ENCODE data around the gene ANKRD50. TPM values are rescaled to one million over a fixed set of nuclear protein-coding genes. Genes with fewer than 3 reads are reported as not detected.

Gene ANKRD50
- total RNA-seq, 1 donor from 2014 or later, result 31.4 TPM

DNA sequence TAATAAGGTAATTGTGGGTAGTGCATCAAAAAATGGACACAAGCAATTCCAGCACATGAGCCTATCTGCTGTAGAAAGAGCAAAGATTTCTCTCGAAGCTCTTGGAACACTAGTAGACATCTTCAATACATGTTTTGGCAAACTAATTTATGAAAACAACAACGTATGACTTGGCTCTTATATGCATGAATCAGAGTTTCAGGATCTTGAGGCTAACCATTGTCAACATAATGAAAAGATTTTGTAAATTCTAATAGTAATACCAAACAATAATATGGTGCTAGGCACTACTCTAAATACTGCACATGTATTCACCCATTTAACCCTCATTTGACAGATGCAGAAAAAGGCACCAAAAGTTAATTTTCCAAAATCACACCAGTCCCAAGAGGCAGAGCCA lies 25.1 kb upstream of the ANKRD50 start:
- Mint-ChIP-seq H3K4me1 (ENCODE audit: unreplicated experiment) (peaks cover 6% of the 10 kb centered on the region), H3K36me3 (no peaks in the 10 kb centered on the region), H3K27ac (no peak overlapping the region), H3K4me3 (no peak overlapping the region), H3K9me3 (no peaks in the 10 kb centered on the region), H3K27me3 (no peaks in the 10 kb centered on the region)
- TF ChIP-seq, protein P1, sequence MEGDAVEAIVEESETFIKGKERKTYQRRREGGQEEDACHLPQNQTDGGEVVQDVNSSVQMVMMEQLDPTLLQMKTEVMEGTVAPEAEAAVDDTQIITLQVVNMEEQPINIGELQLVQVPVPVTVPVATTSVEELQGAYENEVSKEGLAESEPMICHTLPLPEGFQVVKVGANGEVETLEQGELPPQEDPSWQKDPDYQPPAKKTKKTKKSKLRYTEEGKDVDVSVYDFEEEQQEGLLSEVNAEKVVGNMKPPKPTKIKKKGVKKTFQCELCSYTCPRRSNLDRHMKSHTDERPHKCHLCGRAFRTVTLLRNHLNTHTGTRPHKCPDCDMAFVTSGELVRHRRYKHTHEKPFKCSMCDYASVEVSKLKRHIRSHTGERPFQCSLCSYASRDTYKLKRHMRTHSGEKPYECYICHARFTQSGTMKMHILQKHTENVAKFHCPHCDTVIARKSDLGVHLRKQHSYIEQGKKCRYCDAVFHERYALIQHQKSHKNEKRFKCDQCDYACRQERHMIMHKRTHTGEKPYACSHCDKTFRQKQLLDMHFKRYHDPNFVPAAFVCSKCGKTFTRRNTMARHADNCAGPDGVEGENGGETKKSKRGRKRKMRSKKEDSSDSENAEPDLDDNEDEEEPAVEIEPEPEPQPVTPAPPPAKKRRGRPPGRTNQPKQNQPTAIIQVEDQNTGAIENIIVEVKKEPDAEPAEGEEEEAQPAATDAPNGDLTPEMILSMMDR (conservative IDR thresholded peaks at IDR 0.05), result no peak
- no peak for DNase-seq (ENCODE audit: extremely low spot score, unreplicated experiment)

DNA sequence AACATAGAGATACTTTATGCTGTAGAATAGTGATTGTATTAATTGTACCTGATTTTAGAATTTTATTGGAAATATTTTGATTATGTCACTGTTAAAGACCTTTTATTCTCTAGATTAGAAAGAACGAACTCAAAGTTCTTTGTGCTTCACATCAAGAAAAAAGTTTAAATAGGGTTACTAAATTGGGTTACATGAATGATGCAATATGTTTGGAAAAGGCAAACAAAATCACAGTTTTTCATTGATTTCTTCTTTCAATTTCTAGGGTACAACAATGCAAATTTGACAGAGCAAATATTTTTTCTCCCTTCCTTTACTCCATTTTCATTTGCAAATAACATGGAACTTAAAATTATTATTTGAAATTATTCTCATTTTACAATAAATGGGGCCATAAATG lies 24.0 kb upstream of the ANKRD50 start:
- Mint-ChIP-seq H3K4me3 (no peak overlapping the region), H3K27me3 (no peaks in the 10 kb centered on the region), H3K4me1 (ENCODE audit: unreplicated experiment) (peaks cover 6% of the 10 kb centered on the region), H3K9me3 (no peaks in the 10 kb centered on the region), H3K36me3 (no peaks in the 10 kb centered on the region), H3K27ac (no peak overlapping the region)
- no peak for DNase-seq (ENCODE audit: extremely low spot score, unreplicated experiment)
- TF ChIP-seq, protein P1 (conservative IDR thresholded peaks at IDR 0.05), result no peak

DNA sequence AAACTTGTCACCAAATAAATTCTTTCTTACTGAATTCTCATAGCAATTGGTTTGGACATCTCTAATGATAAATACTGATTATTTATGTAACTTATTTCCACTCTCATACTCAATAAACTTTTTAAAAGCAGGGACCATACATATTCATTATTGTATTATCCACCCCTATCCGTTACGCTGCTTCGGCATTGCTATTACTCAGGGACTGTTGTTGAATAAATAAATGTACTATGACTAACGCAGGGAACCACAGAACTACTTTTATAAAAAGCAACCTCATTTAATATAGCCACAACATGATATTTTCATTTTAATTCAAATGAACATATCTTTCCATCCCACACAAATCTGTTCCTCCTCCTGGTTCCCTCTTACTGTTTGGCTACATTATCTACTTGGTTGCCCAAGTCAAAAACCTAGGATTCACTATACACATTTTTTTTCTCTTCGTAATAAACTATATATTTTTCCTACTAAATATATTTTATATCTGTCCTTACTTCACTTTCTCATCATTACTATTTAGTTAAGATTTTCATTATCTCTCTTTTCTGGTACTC lies 14.9 kb upstream of the ANKRD50 start:
- H3K4me1 Mint-ChIP-seq (ENCODE audit: unreplicated experiment), result no peaks in the 10 kb centered on the region
- TF ChIP-seq, protein P1 (conservative IDR thresholded peaks at IDR 0.05), result no peak
- H3K9me3 Mint-ChIP-seq, result peaks cover 4% of the 10 kb centered on the region
- no peaks in the 10 kb centered on the region for H3K36me3 Mint-ChIP-seq
- H3K4me3 Mint-ChIP-seq, result no peak overlapping the region
- no peaks in the 10 kb centered on the region for H3K27me3 Mint-ChIP-seq
- no peak overlapping the region for H3K27ac Mint-ChIP-seq
- no peak for DNase-seq (ENCODE audit: extremely low spot score, unreplicated experiment)

DNA sequence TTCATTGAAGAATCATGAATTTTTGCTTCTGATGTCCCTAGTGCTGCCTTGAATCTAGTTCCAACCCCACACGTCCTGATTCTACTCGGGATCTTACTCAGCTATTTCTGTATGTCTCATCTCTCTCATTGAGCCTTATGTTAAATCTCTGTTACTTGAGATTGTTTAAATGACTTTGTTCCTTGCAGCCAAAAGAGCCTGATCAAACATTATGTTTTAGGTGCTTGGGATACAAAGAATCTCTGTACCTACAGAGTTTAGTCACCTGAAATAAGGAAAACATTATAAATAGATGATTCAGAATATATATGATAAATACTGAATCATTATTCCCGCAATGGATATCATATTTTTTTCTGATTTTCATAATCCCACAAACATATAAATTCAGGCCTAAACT lies 13.7 kb upstream of the ANKRD50 start:
- Mint-ChIP-seq H3K4me1 (ENCODE audit: unreplicated experiment) (no peaks in the 10 kb centered on the region), H3K36me3 (no peaks in the 10 kb centered on the region), H3K9me3 (peaks cover 4% of the 10 kb centered on the region), H3K27ac (no peak overlapping the region), H3K27me3 (no peaks in the 10 kb centered on the region), H3K4me3 (no peak overlapping the region)
- TF ChIP-seq, protein P1 (conservative IDR thresholded peaks at IDR 0.05), result no peak
- no peak for DNase-seq (ENCODE audit: extremely low spot score, unreplicated experiment)

DNA sequence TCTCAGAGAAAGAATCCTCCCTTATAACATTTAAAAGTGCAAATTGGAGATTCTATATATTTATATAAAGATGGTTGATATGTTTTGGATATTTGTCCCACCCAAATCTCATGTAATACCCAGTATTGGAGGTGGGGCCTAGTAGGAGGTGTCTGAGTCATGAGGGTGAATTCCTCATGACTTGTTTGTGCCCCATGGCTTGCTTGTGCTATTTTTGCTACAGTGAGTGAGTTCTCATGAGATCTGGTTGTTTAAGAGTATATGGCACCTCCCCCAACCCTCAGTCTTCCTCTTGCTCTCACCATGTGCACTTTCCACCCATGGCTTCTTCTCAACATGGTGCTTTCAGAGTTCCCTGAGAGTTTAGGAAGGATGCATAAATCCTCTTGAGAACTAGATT lies 9.5 kb upstream of the ANKRD50 start:
- no peak overlapping the region for H3K4me3 Mint-ChIP-seq
- no peak overlapping the region for H3K27ac Mint-ChIP-seq
- no peaks in the 10 kb centered on the region for H3K36me3 Mint-ChIP-seq
- H3K27me3 Mint-ChIP-seq, result no peaks in the 10 kb centered on the region
- no peak for DNase-seq (ENCODE audit: extremely low spot score, unreplicated experiment)
- no peaks in the 10 kb centered on the region for H3K4me1 Mint-ChIP-seq (ENCODE audit: unreplicated experiment)
- TF ChIP-seq, protein P1 (conservative IDR thresholded peaks at IDR 0.05), result no peak
- H3K9me3 Mint-ChIP-seq, result peaks cover 4% of the 10 kb centered on the region

DNA sequence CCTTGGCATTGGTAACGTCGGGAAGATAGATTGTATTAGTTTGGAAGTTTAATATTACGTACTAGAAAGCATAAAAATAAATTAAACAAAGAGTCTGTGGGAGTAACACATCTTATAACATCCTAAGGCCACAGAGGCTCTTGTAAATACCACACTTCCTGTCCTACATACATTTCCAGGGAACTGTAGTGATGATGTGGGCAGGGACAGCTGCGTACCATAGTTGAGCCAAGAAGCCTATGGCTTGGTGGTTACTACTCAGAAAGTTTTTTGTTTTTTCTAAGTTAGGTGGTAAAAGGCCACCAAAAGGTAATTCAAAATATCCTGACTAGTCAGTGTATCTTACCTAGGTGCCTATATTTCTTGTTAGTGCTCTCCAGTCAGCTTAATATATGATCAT lies 4.6 kb upstream of the ANKRD50 start:
- H3K36me3 Mint-ChIP-seq, result no peaks in the 10 kb centered on the region

More for the DNA sequence above, 4.6 kb upstream of the ANKRD50 start:
- no peak for DNase-seq (ENCODE audit: extremely low spot score, unreplicated experiment)
- no peaks in the 10 kb centered on the region for H3K9me3 Mint-ChIP-seq
- H3K4me3 Mint-ChIP-seq, result no peak overlapping the region
- TF ChIP-seq, protein P1 (conservative IDR thresholded peaks at IDR 0.05), result no peak
- H3K27me3 Mint-ChIP-seq, result no peaks in the 10 kb centered on the region
- H3K4me1 Mint-ChIP-seq (ENCODE audit: unreplicated experiment), result peaks cover 9% of the 10 kb centered on the region
- no peak overlapping the region for H3K27ac Mint-ChIP-seq

Data from type B pancreatic cell (in vitro differentiated cells).